ENCODE results near the gene PLGRKT. TPM values are rescaled to one million over a fixed set of nuclear protein-coding genes. Genes with fewer than 3 reads are reported as not detected.

Gene PLGRKT
- total RNA-seq, 1 donor from 2014 or later = 11.1 TPM

GRCh38 chr9:5442400-5443011, 4.8 kb upstream of the PLGRKT start:
- Mint-ChIP-seq H3K27me3 (ENCODE audit: low read depth) (no peaks in the 10 kb centered on the region), H3K36me3 (ENCODE audit: low read depth) (no peaks in the 10 kb centered on the region), H3K27ac (ENCODE audit: unreplicated experiment) (no peak overlapping the region), H3K4me1 (ENCODE audit: low read depth) (peaks cover 8% of the 10 kb centered on the region), H3K4me3 (ENCODE audit: unreplicated experiment) (no peak overlapping the region), H3K9me3 (ENCODE audit: low read depth) (no peaks in the 10 kb centered on the region)
- DNase-seq (ENCODE audit: low spot score) = no peak
- TF ChIP-seq, protein P1, sequence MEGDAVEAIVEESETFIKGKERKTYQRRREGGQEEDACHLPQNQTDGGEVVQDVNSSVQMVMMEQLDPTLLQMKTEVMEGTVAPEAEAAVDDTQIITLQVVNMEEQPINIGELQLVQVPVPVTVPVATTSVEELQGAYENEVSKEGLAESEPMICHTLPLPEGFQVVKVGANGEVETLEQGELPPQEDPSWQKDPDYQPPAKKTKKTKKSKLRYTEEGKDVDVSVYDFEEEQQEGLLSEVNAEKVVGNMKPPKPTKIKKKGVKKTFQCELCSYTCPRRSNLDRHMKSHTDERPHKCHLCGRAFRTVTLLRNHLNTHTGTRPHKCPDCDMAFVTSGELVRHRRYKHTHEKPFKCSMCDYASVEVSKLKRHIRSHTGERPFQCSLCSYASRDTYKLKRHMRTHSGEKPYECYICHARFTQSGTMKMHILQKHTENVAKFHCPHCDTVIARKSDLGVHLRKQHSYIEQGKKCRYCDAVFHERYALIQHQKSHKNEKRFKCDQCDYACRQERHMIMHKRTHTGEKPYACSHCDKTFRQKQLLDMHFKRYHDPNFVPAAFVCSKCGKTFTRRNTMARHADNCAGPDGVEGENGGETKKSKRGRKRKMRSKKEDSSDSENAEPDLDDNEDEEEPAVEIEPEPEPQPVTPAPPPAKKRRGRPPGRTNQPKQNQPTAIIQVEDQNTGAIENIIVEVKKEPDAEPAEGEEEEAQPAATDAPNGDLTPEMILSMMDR (IDR thresholded peaks at IDR 0.05) = peak; percentile 82

- TF ChIP-seq, protein P1 (IDR thresholded peaks at IDR 0.05) = no peak
- no peak for DNase-seq (ENCODE audit: low spot score)
- peak overlapping the region; percentile 8 for H3K27ac Mint-ChIP-seq (ENCODE audit: unreplicated experiment)
- no peak overlapping the region for H3K4me3 Mint-ChIP-seq (ENCODE audit: unreplicated experiment)
- no peaks in the 10 kb centered on the region for H3K27me3 Mint-ChIP-seq (ENCODE audit: low read depth)
- no peaks in the 10 kb centered on the region for H3K9me3 Mint-ChIP-seq (ENCODE audit: low read depth)
- peaks cover 19% of the 10 kb centered on the region for H3K4me1 Mint-ChIP-seq (ENCODE audit: low read depth)
- no peaks in the 10 kb centered on the region for H3K36me3 Mint-ChIP-seq (ENCODE audit: low read depth)
Observed at GRCh38 chr9:5441043-5441442, 3.3 kb upstream of the PLGRKT start.

- DNase-seq (ENCODE audit: low spot score) = no peak
- no peak overlapping the region for H3K27ac Mint-ChIP-seq (ENCODE audit: unreplicated experiment)
- no peaks in the 10 kb centered on the region for H3K27me3 Mint-ChIP-seq (ENCODE audit: low read depth)
- H3K4me1 Mint-ChIP-seq (ENCODE audit: low read depth) = peaks cover 19% of the 10 kb centered on the region
- TF ChIP-seq, protein P1 (IDR thresholded peaks at IDR 0.05) = no peak
- no peak overlapping the region for H3K4me3 Mint-ChIP-seq (ENCODE audit: unreplicated experiment)
- no peaks in the 10 kb centered on the region for H3K36me3 Mint-ChIP-seq (ENCODE audit: low read depth)
- H3K9me3 Mint-ChIP-seq (ENCODE audit: low read depth) = no peaks in the 10 kb centered on the region
Observed at GRCh38 chr9:5440426-5440825, 2.7 kb upstream of the PLGRKT start.

- TF ChIP-seq, protein P1 (IDR thresholded peaks at IDR 0.05) = no peak
- peaks cover 6% of the 10 kb centered on the region for H3K36me3 Mint-ChIP-seq (ENCODE audit: low read depth)
- DNase-seq (ENCODE audit: low spot score) = no peak
- H3K27me3 Mint-ChIP-seq (ENCODE audit: low read depth) = no peaks in the 10 kb centered on the region
- peak overlapping the region; percentile 90 for H3K27ac Mint-ChIP-seq (ENCODE audit: unreplicated experiment)
- H3K9me3 Mint-ChIP-seq (ENCODE audit: low read depth) = peaks cover 2% of the 10 kb centered on the region
- H3K4me3 Mint-ChIP-seq (ENCODE audit: unreplicated experiment) = peak overlapping the region; percentile 82
- H3K4me1 Mint-ChIP-seq (ENCODE audit: low read depth) = peaks cover 19% of the 10 kb centered on the region
Observed at GRCh38 chr9:5438301-5439162, 807 bp upstream of the PLGRKT start.

- Mint-ChIP-seq H3K36me3 (ENCODE audit: low read depth) (peaks cover 8% of the 10 kb centered on the region), H3K4me1 (ENCODE audit: low read depth) (peaks cover 19% of the 10 kb centered on the region), H3K9me3 (ENCODE audit: low read depth) (peaks cover 2% of the 10 kb centered on the region), H3K4me3 (ENCODE audit: unreplicated experiment) (peak overlapping the region; percentile 82), H3K27me3 (ENCODE audit: low read depth) (no peaks in the 10 kb centered on the region), H3K27ac (ENCODE audit: unreplicated experiment) (no peak overlapping the region)
- TF ChIP-seq, protein P1 (IDR thresholded peaks at IDR 0.05) = no peak
- no peak for DNase-seq (ENCODE audit: low spot score)
Observed at GRCh38 chr9:5436441-5436840, 1.3 kb downstream of the PLGRKT start.

Data from chondrocyte (in vitro differentiated cells).